ENCODE results near the gene TMTC2. TPM values are rescaled to one million over a fixed set of nuclear protein-coding genes. Genes with fewer than 3 reads are reported as not detected.
"Not testable (repeated sequence)": the region's sequence is repeated elsewhere in the genome, so short reads cannot be mapped to it uniquely, and the experiment has no call there.

Gene TMTC2
- total and polyA plus RNA-seq, 2 donors, result 18.1 to 95.3 TPM

DNA sequence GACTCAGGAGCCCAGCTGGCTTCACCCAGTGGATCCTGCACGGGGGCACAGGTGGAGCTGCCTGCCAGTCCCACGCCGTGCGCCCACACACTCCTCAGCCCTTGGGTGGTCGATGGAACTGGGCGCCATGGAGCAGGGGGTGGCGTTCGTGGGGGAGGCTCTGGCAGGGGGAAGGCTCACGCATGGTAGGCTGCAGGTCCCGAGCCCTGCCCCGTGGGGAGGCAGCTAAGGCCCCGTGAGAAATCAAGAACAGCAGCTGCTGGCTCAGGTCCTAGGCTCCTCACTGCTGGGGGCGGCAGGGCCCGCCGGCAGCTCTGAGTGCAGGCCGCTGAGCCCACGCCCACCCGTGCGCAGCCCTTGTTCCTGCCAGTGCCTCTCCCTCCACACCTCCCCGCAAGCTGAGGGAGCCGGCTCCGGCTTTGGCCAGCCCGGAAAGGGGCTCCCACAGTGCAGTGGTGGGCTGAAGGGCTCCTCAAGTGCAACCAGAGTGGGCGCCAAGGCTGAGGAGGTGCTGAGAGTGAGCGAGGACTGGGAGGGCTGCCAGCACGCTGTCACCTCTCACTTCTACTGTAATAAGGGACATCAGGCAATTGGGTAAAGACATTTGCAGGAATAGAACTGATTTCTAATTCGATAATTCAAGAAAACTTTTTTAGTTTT, 115.4 kb downstream of the TMTC2 start:
- Histone ChIP-seq H3K36me3 (ENCODE audit: insufficient read depth) (no peaks in the 10 kb centered on the region), H3K27ac (ENCODE audit: low read depth) (no peak overlapping the region), H3K4me3 (ENCODE audit: low read depth, low read length) (no peak overlapping the region), H3K4me1 (ENCODE audit: insufficient read depth) (no peaks in the 10 kb centered on the region)
- DNase-seq (ENCODE audit: extremely low spot score), result no peak
- WGBS, result 98% methylated on average over 27 of the region's 27 CpGs

- H3K36me3 ChIP-seq (ENCODE audit: insufficient read depth), result no peaks in the 10 kb centered on the region
- no peak overlapping the region for H3K27ac ChIP-seq (ENCODE audit: low read depth)
- no peaks in the 10 kb centered on the region for H3K4me1 ChIP-seq (ENCODE audit: insufficient read depth)
- DNase-seq (ENCODE audit: extremely low spot score), result no peak
- 88% methylated on average over 3 of the region's 3 CpGs for WGBS
- H3K4me3 ChIP-seq (ENCODE audit: low read depth, low read length), result no peak overlapping the region
Measured at GRCh38 chr12:82803201-82803600, 116.5 kb downstream of the TMTC2 start.

DNA sequence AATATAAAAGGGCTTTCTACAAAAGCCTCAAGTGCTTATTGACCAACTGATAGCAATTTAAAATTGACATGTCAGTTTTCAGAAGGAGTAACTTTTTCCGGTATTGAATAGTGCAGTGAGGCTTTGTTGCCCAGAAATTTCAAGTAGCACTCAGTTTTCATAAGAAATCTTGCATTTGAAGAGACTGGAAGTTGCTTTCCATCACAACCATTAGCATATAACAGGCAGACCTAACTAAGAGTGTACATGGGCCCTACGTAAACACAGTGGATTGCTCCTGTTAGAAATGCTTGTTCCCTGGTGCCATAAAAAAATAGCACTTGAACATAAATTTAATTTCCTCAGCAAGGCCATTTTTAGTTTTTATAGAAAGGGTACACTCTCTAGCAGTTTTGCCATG, 117.9 kb downstream of the TMTC2 start:
- Histone ChIP-seq H3K27ac (ENCODE audit: low read depth) (peak overlapping the region; percentile 23), H3K36me3 (ENCODE audit: insufficient read depth) (no peaks in the 10 kb centered on the region), H3K4me3 (ENCODE audit: low read depth, low read length) (no peak overlapping the region), H3K4me1 (ENCODE audit: insufficient read depth) (no peaks in the 10 kb centered on the region)
- DNase-seq (ENCODE audit: extremely low spot score), result no peak
- 97% methylated on average over 2 of the region's 2 CpGs for WGBS

DNA sequence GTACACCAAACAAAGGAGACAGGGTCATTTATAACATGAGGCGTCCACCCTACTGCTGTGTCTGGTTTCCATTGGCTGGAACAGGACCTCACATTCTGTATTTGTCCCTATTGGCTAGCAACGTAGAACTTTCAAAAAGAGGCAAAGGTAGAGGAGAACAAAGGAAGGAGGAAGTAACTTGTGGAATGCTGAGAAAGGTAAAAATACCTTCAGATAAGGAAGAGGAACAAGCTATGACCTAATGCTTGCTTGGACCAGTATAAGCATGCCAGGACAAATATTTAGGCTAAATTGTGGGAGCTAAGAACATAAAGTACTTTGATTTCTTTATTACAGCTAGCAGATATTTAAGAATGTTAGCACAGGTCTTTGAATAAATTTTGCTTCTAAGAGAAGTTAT, 118.3 kb downstream of the TMTC2 start:
- peak overlapping the region; percentile 23 for H3K27ac ChIP-seq (ENCODE audit: low read depth)
- 91% methylated on average over 2 of the region's 2 CpGs for WGBS
- not testable (repeated sequence) for H3K4me3 ChIP-seq (ENCODE audit: low read depth, low read length); H3K36me3 ChIP-seq (ENCODE audit: insufficient read depth); H3K4me1 ChIP-seq (ENCODE audit: insufficient read depth)
- peak; percentile 11 for DNase-seq (ENCODE audit: extremely low spot score)

- Histone ChIP-seq H3K4me1 (ENCODE audit: insufficient read depth) (no peaks in the 10 kb centered on the region), H3K36me3 (ENCODE audit: insufficient read depth) (no peaks in the 10 kb centered on the region), H3K27ac (ENCODE audit: low read depth) (peak overlapping the region; percentile 67), H3K4me3 (ENCODE audit: low read depth, low read length) (no peak overlapping the region)
- 89% methylated on average over 4 of the region's 4 CpGs for WGBS
- no peak for DNase-seq (ENCODE audit: extremely low spot score)
Measured at GRCh38 chr12:82805812-82806497, 119.2 kb downstream of the TMTC2 start.

GRCh38 chr12:82807132-82807737, 120.5 kb downstream of the TMTC2 start:
- Histone ChIP-seq H3K4me3 (ENCODE audit: low read depth, low read length) (no peak overlapping the region), H3K4me1 (ENCODE audit: insufficient read depth) (no peaks in the 10 kb centered on the region), H3K27ac (ENCODE audit: low read depth) (no peak overlapping the region), H3K36me3 (ENCODE audit: insufficient read depth) (no peaks in the 10 kb centered on the region)
- DNase-seq (ENCODE audit: extremely low spot score), result no peak

DNA sequence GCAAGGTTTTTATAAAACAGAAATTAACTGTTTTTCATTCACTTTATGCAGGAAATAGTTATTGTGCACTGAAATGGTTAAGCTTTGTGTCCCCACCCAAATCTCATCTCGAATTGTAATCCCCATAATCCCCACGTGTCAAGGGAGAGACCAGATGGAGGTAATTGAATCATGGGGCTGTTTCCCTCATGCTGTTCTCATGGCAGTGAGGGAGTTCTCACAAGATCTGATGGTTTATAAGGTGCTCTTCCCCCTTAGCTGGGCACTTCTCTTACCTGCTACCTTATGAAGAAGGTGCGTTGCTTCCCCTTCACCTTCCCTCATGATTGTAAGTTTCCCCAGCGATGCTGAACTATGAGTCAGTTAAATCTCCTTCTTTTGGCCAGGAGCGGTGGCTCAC, 123.9 kb downstream of the TMTC2 start:
- no peak for DNase-seq (ENCODE audit: extremely low spot score)
- no peaks in the 10 kb centered on the region for H3K36me3 ChIP-seq (ENCODE audit: insufficient read depth)
- no peak overlapping the region for H3K27ac ChIP-seq (ENCODE audit: low read depth)
- no peaks in the 10 kb centered on the region for H3K4me1 ChIP-seq (ENCODE audit: insufficient read depth)
- 90% methylated on average over 5 of the region's 5 CpGs for WGBS
- no peak overlapping the region for H3K4me3 ChIP-seq (ENCODE audit: low read depth, low read length)

GRCh38 chr12:82817368-82817767, 130.7 kb downstream of the TMTC2 start:
- H3K27ac ChIP-seq (ENCODE audit: low read depth), result peak overlapping the region; percentile 23
- no peaks in the 10 kb centered on the region for H3K4me1 ChIP-seq (ENCODE audit: insufficient read depth)
- DNase-seq (ENCODE audit: extremely low spot score), result no peak
- H3K4me3 ChIP-seq (ENCODE audit: low read depth, low read length), result no peak overlapping the region
- no peaks in the 10 kb centered on the region for H3K36me3 ChIP-seq (ENCODE audit: insufficient read depth)

- Histone ChIP-seq H3K4me3 (ENCODE audit: low read depth, low read length) (no peak overlapping the region), H3K27ac (ENCODE audit: low read depth) (no peak overlapping the region), H3K36me3 (ENCODE audit: insufficient read depth) (no peaks in the 10 kb centered on the region), H3K4me1 (ENCODE audit: insufficient read depth) (no peaks in the 10 kb centered on the region)
- no peak for DNase-seq (ENCODE audit: extremely low spot score)
- 100% methylated on average over 1 of the region's 1 CpG for WGBS
Measured at GRCh38 chr12:82818271-82819035, 131.7 kb downstream of the TMTC2 start.

DNA sequence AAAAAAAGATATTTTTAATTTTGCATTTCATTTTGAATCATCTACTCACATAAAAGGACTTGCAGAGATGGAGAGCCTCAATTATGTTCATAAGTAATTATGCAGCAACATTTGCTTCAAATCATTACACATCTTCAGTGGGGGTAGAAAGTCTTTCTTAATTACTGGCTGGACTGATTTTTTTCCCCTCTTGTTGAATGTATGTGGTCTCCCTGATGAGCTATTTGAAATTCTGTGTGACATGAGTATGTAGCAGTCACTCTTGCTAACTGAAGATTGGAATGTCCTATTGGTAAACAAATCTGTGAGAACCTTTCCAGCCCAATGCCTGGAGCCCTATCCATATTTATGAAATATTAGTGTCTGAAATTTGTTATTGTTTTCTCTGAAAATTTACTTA, 139.8 kb downstream of the TMTC2 start:
- Histone ChIP-seq H3K4me3 (ENCODE audit: low read depth, low read length) (no peak overlapping the region), H3K27ac (ENCODE audit: low read depth) (no peak overlapping the region), H3K4me1 (ENCODE audit: insufficient read depth) (no peaks in the 10 kb centered on the region), H3K36me3 (ENCODE audit: insufficient read depth) (no peaks in the 10 kb centered on the region)
- no peak for DNase-seq (ENCODE audit: extremely low spot score)

DNA sequence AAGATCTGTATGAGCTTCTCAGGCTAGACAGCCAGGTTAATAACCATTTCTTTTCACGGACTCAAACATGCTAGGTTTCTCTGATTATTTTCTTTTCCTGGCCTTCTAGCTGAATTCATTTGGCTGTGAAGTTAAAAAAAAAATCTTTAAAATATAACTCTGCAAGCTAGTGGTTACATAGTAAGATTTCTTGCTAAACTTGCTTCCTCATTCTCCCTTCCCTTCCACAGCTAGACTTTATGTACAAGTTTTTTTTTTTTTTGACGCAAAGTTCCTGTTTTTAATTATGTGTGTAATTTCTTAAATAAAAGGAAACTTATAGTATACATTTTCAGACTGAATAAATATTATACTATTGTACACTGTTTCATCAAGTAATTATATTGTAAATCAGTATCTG, 145.4 kb downstream of the TMTC2 start:
- H3K36me3 ChIP-seq (ENCODE audit: insufficient read depth), result no peaks in the 10 kb centered on the region
- 84% methylated on average over 2 of the region's 2 CpGs for WGBS
- H3K27ac ChIP-seq (ENCODE audit: low read depth), result no peak overlapping the region
- DNase-seq (ENCODE audit: extremely low spot score), result no peak
- no peaks in the 10 kb centered on the region for H3K4me1 ChIP-seq (ENCODE audit: insufficient read depth)
- H3K4me3 ChIP-seq (ENCODE audit: low read depth, low read length), result no peak overlapping the region

GRCh38 chr12:82832981-82833380, 146.3 kb downstream of the TMTC2 start:
- no peak overlapping the region for H3K4me3 ChIP-seq (ENCODE audit: low read depth, low read length)
- H3K27ac ChIP-seq (ENCODE audit: low read depth), result no peak overlapping the region
- H3K36me3 ChIP-seq (ENCODE audit: insufficient read depth), result no peaks in the 10 kb centered on the region
- no peaks in the 10 kb centered on the region for H3K4me1 ChIP-seq (ENCODE audit: insufficient read depth)
- 78% methylated on average over 3 of the region's 3 CpGs for WGBS
- no peak for DNase-seq (ENCODE audit: extremely low spot score)

DNA sequence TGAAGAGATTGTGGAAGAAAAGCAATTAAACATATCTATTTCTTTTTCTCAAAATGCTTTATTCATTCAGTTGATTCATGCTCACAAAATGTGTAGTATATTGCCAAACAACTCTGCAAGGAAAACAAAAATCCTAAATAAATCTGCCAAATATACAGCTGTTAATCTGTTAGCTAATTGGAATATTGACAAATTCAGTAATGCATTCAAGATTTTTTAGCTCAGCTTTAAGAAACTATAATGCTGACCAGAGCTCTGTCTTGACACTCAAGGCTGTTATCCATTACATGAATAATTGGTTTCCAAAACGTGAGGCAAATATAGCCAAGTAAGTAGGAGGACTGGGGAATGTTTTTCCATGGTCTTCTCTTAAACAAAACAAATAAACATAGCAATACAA, 146.8 kb downstream of the TMTC2 start:
- Histone ChIP-seq H3K27ac (ENCODE audit: low read depth) (no peak overlapping the region), H3K36me3 (ENCODE audit: insufficient read depth) (no peaks in the 10 kb centered on the region), H3K4me1 (ENCODE audit: insufficient read depth) (no peaks in the 10 kb centered on the region), H3K4me3 (ENCODE audit: low read depth, low read length) (no peak overlapping the region)
- WGBS, result 25% methylated on average over 1 of the region's 1 CpG
- DNase-seq (ENCODE audit: extremely low spot score), result no peak

DNA sequence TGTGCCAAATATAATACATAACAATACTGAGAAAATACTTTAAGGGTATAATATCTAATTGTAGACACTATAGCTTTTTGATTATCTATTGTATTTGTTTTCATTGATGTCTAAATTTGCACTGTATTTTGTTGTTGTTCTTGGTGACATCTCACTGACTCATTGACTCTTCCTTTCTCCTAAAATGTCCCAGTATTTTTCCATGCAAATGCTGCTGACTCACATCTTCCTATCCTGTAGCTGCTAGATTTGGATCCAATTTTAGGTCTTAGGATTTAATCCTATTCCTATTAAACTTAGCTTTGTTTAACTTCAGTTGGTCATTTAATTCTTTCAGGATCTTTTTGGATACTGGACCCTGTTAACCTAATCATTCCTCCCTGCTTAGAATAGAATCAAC, 148.5 kb downstream of the TMTC2 start:
- no peak overlapping the region for H3K4me3 ChIP-seq (ENCODE audit: low read depth, low read length)
- DNase-seq (ENCODE audit: extremely low spot score), result no peak
- no peak overlapping the region for H3K27ac ChIP-seq (ENCODE audit: low read depth)
- no peaks in the 10 kb centered on the region for H3K36me3 ChIP-seq (ENCODE audit: insufficient read depth)
- H3K4me1 ChIP-seq (ENCODE audit: insufficient read depth), result no peaks in the 10 kb centered on the region
